ENCODE results near the gene PLOD3. TPM values are rescaled to one million over a fixed set of nuclear protein-coding genes. Genes with fewer than 3 reads are reported as not detected.

The PLOD3 gene
- total and polyA plus RNA-seq, 9 of the 15 experiments (the other 6 are each of a cell fraction or from before 2014, with no cell fraction given) = 2.8 to 101 (median 30.9) TPM

DNA sequence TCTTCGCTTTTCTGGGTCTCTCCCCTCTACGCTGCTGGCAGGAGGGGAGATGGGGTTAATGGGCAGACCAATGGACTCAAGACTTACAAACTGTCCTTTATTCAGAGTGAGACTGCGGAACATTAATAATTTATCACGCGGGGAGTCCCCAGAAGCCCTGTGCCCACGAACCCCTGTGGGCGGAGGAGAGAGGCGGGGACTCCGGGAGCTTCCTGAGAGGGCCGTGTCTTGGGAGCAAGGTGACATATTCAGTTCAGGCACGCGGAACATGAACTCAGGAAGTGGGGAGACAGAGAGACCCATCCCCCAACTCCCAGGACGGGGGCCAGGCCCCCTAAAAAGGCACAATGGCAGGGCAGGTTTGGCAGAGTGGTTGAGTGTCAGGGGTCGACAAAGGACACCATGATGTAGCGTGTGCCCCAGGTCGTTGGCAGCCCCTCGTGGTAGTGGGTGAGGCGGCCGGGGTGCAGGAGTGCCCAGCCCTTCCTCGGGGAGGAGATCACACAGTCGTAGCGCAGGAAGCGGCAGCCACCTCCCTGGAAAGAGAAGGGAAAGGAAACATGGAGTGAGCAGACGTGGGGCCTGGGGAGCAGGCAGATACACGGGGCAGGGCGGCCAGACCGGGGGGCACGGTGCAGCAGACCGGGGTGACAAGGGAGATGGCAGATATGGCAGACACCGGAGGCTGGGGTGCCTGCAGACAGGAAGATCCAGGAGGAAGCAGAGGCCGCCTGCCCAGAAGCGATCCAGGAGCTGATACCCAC, 11.3 kb downstream of the PLOD3 start:
- peak; percentile 44 for TF ChIP-seq POLR2G (IDR thresholded peaks at IDR 0.05; ENCODE audit: low read depth, low read length)
- TF ChIP-seq ARHGAP35 (IDR thresholded peaks at IDR 0.05; ENCODE audit: partially characterized antibody) = no peak
- H3K4me2 ChIP-seq (ENCODE audit: insufficient read depth, low read length) = no peak overlapping the region
- H3K9me1 ChIP-seq (ENCODE audit: control insufficient read depth, insufficient read depth, low read length) = no peaks in the 10 kb centered on the region
- 89% methylated on average over 31 of the region's 32 CpGs for WGBS (ENCODE audit: insufficient coverage, low coverage, missing lambda C conversion rate)
- FAIRE-seq (no peak), DNase-seq (ENCODE audit: extremely low read depth in 1 of 4, low spot score in 3 of 4) (no peak), ATAC-seq (no peak)
- intact Hi-C loops (cut with micrococcal nuclease) = no loop called here
- H3K4me3 ChIP-seq = no peak overlapping the region
- peaks cover 0 to 7% of the 10 kb centered on the region in 2 experiments; a peak in 1 of 5 replicates for H3K27me3 ChIP-seq (ENCODE audit: control insufficient read depth in 2 of 2, insufficient read depth in 2 of 2, low read length in 2 of 2)
- ChIA-PET CTCF (ENCODE audit: low intra/inter-chr PET ratio) (no interaction called here), POLR2A (interaction anchor here (1.1 kb wide), 1 partner anchor 17 kb away, joined by 3 read pairs; no protein-coding TSS in a partner anchor)
- H3K9me3 ChIP-seq (replicated peaks; ENCODE audit: control insufficient read depth, insufficient read depth, low read depth, low read length) = no peaks in the 10 kb centered on the region
- H3K4me1 ChIP-seq (replicated peaks in 1 of 2; ENCODE audit: control insufficient read depth in 2 of 2, insufficient read depth in 2 of 2, low read length in 2 of 2) = peaks cover 2 to 38% of the 10 kb centered on the region in 2 experiments
- no peak overlapping the region for H3K27ac ChIP-seq (ENCODE audit: extremely low read depth, low read depth, low read length)
- H3K36me3 ChIP-seq (ENCODE audit: control insufficient read depth, insufficient read depth, low read length) = peaks cover 40% of the 10 kb centered on the region; the same call in 2 of the 3 replicates
- BruUV-seq (replicated peaks) = no TSS peak
- in situ Hi-C loops (cut with MboI) = no loop called here
- no peaks in the 10 kb centered on the region for H3K79me2 ChIP-seq (ENCODE audit: control insufficient read depth, insufficient read depth, low read length)
- H3K9ac ChIP-seq (ENCODE audit: insufficient read depth in 1 of 2, low read depth in 2 of 2, low read length in 2 of 2) = peak overlapping the region in 1 of 2 experiments; percentile 20; a peak in 2 of 4 replicates
- no peaks in the 10 kb centered on the region for H4K20me1 ChIP-seq (replicated peaks; ENCODE audit: control insufficient read depth, insufficient read depth, low read length)
- no peak overlapping the region for H2AFZ ChIP-seq (ENCODE audit: low read depth, low read length)

Measured in K562 (cell line).